B cell (primary cell): ENCODE data around the gene LIPC. TPM values are rescaled to one million over a fixed set of nuclear protein-coding genes. Genes with fewer than 3 reads are reported as not detected.

Experiments used
- ATAC-seq: fragments of 200-7000 bp; cut with Tn5 transposase; one replicate; pipeline ENCODE4 v1.10.0; 2021; ENCODE audit warnings: low read depth, mild to moderate bottlenecking, moderate number of reproducible peaks, moderate library complexity
- CTCF ChIA-PET: fragments of 350-600 bp; sonication (Branson Sonifier 250); formaldehyde crosslinking; loops from one replicate; lab custom pipeline; 2021; ENCODE audit warnings: antibody characterized with exemption, inconsistent platforms; lab: Charles Lee
- POLR2A ChIA-PET: fragments of 350-600 bp; sonication (Branson Sonifier 250); formaldehyde crosslinking; loops from one replicate; lab custom pipeline; 2021; ENCODE audit warnings: antibody characterized with exemption; lab: Charles Lee
- DNase-seq: peaks from one replicate; pipeline ENCODE4 v3.0.0; 2013
- H2AFZ ChIP-seq: 2 replicates; pipeline ENCODE4 v1.6.1; 2012; ENCODE audit warnings: mild to moderate bottlenecking, low read depth, low read length; ENCODE audit not compliant: insufficient read depth, poor library complexity, severe bottlenecking
- H3K27ac ChIP-seq, 2 donors: 1 replicate in 1 of 2; 2 replicates in 1 of 2; pipeline ENCODE4 v1.5.1; 2012 to 2013; ENCODE audit warnings: low read length in 2 of 2, mild to moderate bottlenecking in 2 of 2, moderate library complexity in 1 of 2
- H3K27me3 ChIP-seq, 4 experiments: fragments of 200-600 bp in 1 of 4; sonication (generic) in 1 of 4; replicated peaks in 1 of 4; 1 replicate in 2 of 4; 2 replicates in 2 of 4; pipeline versions ENCODE4 v1.6.1 to v1.7.0; 2013 to 2016; ENCODE audit warnings: low read length in 3 of 4, mild to moderate bottlenecking in 2 of 4, mixed read lengths in 1 of 4, moderate library complexity in 1 of 4; ENCODE audit not compliant: insufficient read depth in 4 of 4, control insufficient read depth in 3 of 4; ENCODE audit errors: control extremely low read depth in 1 of 4
- H3K36me3 ChIP-seq, 2 experiments: replicated peaks in 1 of 2; 1 replicate in 1 of 2; 2 replicates in 1 of 2; pipeline versions ENCODE4 v1.6.1 to v1.7.1; 2013; ENCODE audit warnings: low read length in 1 of 2; ENCODE audit not compliant: insufficient read depth in 2 of 2, control insufficient read depth in 1 of 2; ENCODE audit errors: control extremely low read depth in 1 of 2, extremely low read depth in 1 of 2
- H3K4me1 ChIP-seq, 2 donors: fragments of 200-600 bp in 1 of 2; sonication (generic) in 1 of 2; 1 replicate in 1 of 2; 2 replicates in 1 of 2; pipeline versions ENCODE4 v1.5.1 to v1.6.1; 2013 to 2017; ENCODE audit warnings: low read length in 2 of 2; ENCODE audit not compliant: control insufficient read depth in 2 of 2, insufficient read depth in 2 of 2
- H3K4me2 ChIP-seq: replicated peaks from 2 replicates; pipeline ENCODE3; 2012; ENCODE audit warnings: mild to moderate bottlenecking, low read depth, low read length; ENCODE audit not compliant: poor library complexity, severe bottlenecking
- H3K4me3 ChIP-seq, 5 experiments: fragments of 200-600 bp in 1 of 5; sonication (generic) in 1 of 5; 1 replicate in 3 of 5; 2 replicates in 2 of 5; pipeline versions ENCODE4 v1.5.1 to v1.7.0; 2011 to 2016; ENCODE audit warnings: low read length in 4 of 5, mild to moderate bottlenecking in 4 of 5, low read depth in 2 of 5, control low read depth in 1 of 5, moderate library complexity in 1 of 5; ENCODE audit not compliant: insufficient read depth in 1 of 5; ENCODE audit errors: control extremely low read depth in 1 of 5, extremely low read depth in 1 of 5
- H3K79me2 ChIP-seq: fragments of 200-600 bp; sonication (generic); one replicate; pipeline ENCODE4 v1.6.0; 2016; ENCODE audit warnings: low read length; ENCODE audit not compliant: control insufficient read depth, insufficient read depth
- H3K9ac ChIP-seq: fragments of 200-600 bp; sonication (generic); 2 replicates; pipeline ENCODE4 v1.6.1; 2017; ENCODE audit warnings: mild to moderate bottlenecking, low read length, moderate library complexity
- H3K9me3 ChIP-seq, 3 donors: one replicate each; pipeline versions ENCODE4 v1.6.1 to v1.7.1; 2013; ENCODE audit warnings: low read length in 2 of 3; ENCODE audit not compliant: control insufficient read depth in 2 of 3, insufficient read depth in 1 of 3; ENCODE audit errors: control extremely low read depth in 1 of 3
- H4K20me1 ChIP-seq: 2 replicates; pipeline ENCODE4 v1.6.0; 2012; ENCODE audit warnings: mild to moderate bottlenecking, low read length; ENCODE audit not compliant: insufficient read depth, control insufficient read depth, poor library complexity, severe bottlenecking
- H3K27ac Mint-ChIP-seq: one replicate; pipeline ENCODE4 v1.8.0; 2021; ENCODE audit warnings: mixed read lengths
- H3K27me3 Mint-ChIP-seq: one replicate; pipeline ENCODE4 v1.8.0; 2021; ENCODE audit warnings: mixed read lengths
- H3K4me1 Mint-ChIP-seq: one replicate; pipeline ENCODE4 v1.8.0; 2021; ENCODE audit warnings: mixed read lengths
- H3K4me3 Mint-ChIP-seq: one replicate; pipeline ENCODE4 v1.8.0; 2021; ENCODE audit warnings: mixed read lengths
- H3K9me3 Mint-ChIP-seq: one replicate; pipeline ENCODE4 v1.8.0; 2022; ENCODE audit warnings: mixed read lengths; ENCODE audit not compliant: insufficient read depth
- EZH2 ChIP-seq: IDR thresholded peaks from 2 replicates; pipeline ENCODE4 v1.6.1; 2012; ENCODE audit warnings: borderline replicate concordance, low read depth, mild to moderate bottlenecking, moderate library complexity, low read length; ENCODE audit not compliant: insufficient read depth, poor library complexity, severe bottlenecking
- WGBS: methylation state at CpG from one replicate; pipeline ENCODE4 v1.1.5; 2013; ENCODE audit warnings: missing lambda C conversion rate; ENCODE audit not compliant: insufficient coverage; 5-methylcytosine and 5-hydroxymethylcytosine counted together
- intact Hi-C: fragments of 100-400 bp; cut with micrococcal nuclease; formaldehyde crosslinking; loops from one replicate; pipeline ENCODE4 v1.10.0; 2022
- polyA plus RNA-seq: library from polyadenylated mRNA; depleted of rRNA; stranded (reverse); fragments of >200 nt; gene quantifications from 2 replicates; pipeline ENCODE4 v1.2.3, GENCODE V29; 2012
- total RNA-seq, 2 donors: library from RNA; stranded (reverse); fragments of 120-200 nt in 1 of 2; gene quantifications; 1 replicate in 1 of 2; 2 replicates in 1 of 2; pipeline versions ENCODE4 v1.2.3 to v1.2.4, GENCODE V29; 2013 to 2022
- TF ChIP-seq, protein P1 (sequence below): fragments of 200-600 bp; IDR thresholded peaks from one replicate; pipeline ENCODE4 v1.8.0; 2022; ENCODE audit warnings: antibody characterized with exemption, mild to moderate bottlenecking

LIPC gene
- total and polyA plus RNA-seq, 2 donors (not counting 1 experiment from before 2014, with no cell fraction given), result not detected

DNA sequence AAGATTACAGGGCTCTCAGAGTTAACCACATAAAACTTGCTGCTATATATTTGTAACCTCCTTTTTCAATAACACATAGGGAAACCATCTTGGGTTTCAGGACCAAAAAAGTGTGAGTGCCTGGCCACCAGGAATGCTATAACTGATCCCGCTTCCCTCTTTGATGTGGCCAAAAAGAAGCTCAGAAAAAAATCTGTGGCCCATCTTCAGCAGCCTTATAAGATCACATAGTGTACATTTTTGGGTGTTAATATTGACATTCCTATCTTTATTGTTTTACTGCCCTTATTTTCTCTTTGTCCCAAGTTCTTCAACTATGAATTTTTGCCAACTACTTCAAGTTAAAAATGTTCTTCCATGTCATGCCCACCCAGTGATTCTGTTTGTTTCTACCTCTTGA, 102.8 kb downstream of the LIPC start:
- POLR2A ChIA-PET, result no interaction called here
- no peak overlapping the region for H2AFZ ChIP-seq
- no peak overlapping the region for H3K9ac ChIP-seq
- intact Hi-C loops, result no loop called here
- no peaks in the 10 kb centered on the region for H3K4me1 Mint-ChIP-seq
- H3K27me3 ChIP-seq, result no peaks in the 10 kb centered on the region
- H3K36me3 ChIP-seq, result no peaks in the 10 kb centered on the region
- H3K79me2 ChIP-seq, result no peaks in the 10 kb centered on the region
- WGBS, result no CpG with 5 or more reads among the region's 1 CpG
- DNase-seq (no peak), ATAC-seq (no peak)
- H3K4me3 ChIP-seq, result no peak overlapping the region
- H3K4me2 ChIP-seq, result no peak overlapping the region
- H3K27ac ChIP-seq, result no peak overlapping the region
- no peaks in the 10 kb centered on the region for H4K20me1 ChIP-seq
- H3K9me3 Mint-ChIP-seq, result no peaks in the 10 kb centered on the region
- no peak overlapping the region for H3K27ac Mint-ChIP-seq
- TF ChIP-seq, protein P1, sequence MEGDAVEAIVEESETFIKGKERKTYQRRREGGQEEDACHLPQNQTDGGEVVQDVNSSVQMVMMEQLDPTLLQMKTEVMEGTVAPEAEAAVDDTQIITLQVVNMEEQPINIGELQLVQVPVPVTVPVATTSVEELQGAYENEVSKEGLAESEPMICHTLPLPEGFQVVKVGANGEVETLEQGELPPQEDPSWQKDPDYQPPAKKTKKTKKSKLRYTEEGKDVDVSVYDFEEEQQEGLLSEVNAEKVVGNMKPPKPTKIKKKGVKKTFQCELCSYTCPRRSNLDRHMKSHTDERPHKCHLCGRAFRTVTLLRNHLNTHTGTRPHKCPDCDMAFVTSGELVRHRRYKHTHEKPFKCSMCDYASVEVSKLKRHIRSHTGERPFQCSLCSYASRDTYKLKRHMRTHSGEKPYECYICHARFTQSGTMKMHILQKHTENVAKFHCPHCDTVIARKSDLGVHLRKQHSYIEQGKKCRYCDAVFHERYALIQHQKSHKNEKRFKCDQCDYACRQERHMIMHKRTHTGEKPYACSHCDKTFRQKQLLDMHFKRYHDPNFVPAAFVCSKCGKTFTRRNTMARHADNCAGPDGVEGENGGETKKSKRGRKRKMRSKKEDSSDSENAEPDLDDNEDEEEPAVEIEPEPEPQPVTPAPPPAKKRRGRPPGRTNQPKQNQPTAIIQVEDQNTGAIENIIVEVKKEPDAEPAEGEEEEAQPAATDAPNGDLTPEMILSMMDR, result no peak
- no peak for TF ChIP-seq EZH2
- peaks cover 13% of the 10 kb centered on the region for H3K27me3 Mint-ChIP-seq
- H3K4me3 Mint-ChIP-seq, result no peak overlapping the region
- no peaks in the 10 kb centered on the region for H3K4me1 ChIP-seq
- CTCF ChIA-PET, result no interaction called here
- H3K9me3 ChIP-seq, result no peaks in the 10 kb centered on the region

DNA sequence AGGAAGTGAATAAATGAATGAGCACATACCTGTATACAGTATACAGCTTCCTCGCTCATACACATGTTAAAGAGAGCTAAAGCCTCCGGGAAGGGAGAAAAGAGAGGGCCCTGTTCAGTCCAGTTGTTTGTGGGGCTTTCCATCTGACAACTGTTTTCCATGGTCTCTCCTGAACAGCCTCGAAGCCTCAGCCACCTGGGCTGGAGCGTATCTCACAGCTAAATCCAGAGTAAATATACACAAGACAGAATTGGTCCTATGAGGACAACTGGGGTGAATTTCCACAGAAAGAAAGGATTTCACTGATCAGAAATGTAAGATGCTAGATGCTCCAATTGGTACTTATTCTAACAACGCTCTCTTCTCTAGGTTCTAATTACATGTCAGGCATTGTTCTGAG, 103.5 kb downstream of the LIPC start:
- intact Hi-C loops, result no loop called here

More for the DNA sequence above, 103.5 kb downstream of the LIPC start:
- Mint-ChIP-seq H3K4me1 (no peaks in the 10 kb centered on the region), H3K27me3 (peaks cover 19% of the 10 kb centered on the region), H3K4me3 (no peak overlapping the region), H3K27ac (no peak overlapping the region), H3K9me3 (no peaks in the 10 kb centered on the region)
- no peak overlapping the region for H3K4me2 ChIP-seq
- DNase-seq (no peak), ATAC-seq (no peak)
- no peak overlapping the region for H3K27ac ChIP-seq
- no peaks in the 10 kb centered on the region for H4K20me1 ChIP-seq
- no peak overlapping the region for H3K9ac ChIP-seq
- H2AFZ ChIP-seq, result no peak overlapping the region
- no peaks in the 10 kb centered on the region for H3K36me3 ChIP-seq
- no peaks in the 10 kb centered on the region for H3K79me2 ChIP-seq
- H3K4me1 ChIP-seq, result no peaks in the 10 kb centered on the region
- H3K27me3 ChIP-seq, result no peaks in the 10 kb centered on the region
- no peak for TF ChIP-seq EZH2
- TF ChIP-seq, protein P1, result no peak
- no peaks in the 10 kb centered on the region for H3K9me3 ChIP-seq
- ChIA-PET CTCF (no interaction called here), POLR2A (no interaction called here)
- WGBS, result no CpG with 5 or more reads among the region's 5 CpGs
- no peak overlapping the region for H3K4me3 ChIP-seq
